K562 (cell line): ENCODE results near the gene SHISA7. TPM values are rescaled to one million over a fixed set of nuclear protein-coding genes. Genes with fewer than 3 reads are reported as not detected.

ENCODE experiments used
- CREB1 ChIP-seq, 2 experiments: sonication (generic) in 1 of 2; formaldehyde crosslinking in 1 of 2; IDR thresholded peaks; 2 replicates each; pipeline versions ENCODE4 v1.6.1 to v1.8.0; 2012 to 2022; ENCODE audit warnings: inconsistent platforms in 1 of 2, mild to moderate bottlenecking in 1 of 2, missing genetic modification reagents in 1 of 2, moderate library complexity in 1 of 2
- ETV6 ChIP-seq, 3 experiments: fragments of 150-350 bp in 1 of 3; sonication (generic) in 1 of 3; formaldehyde crosslinking in 1 of 3; IDR thresholded peaks; 2 replicates each; pipeline versions ENCODE4 v1.6.1 to v1.8.0; 2014 to 2022; ENCODE audit warnings: borderline replicate concordance in 2 of 3, low read depth in 2 of 3, antibody characterized with exemption in 1 of 3, low read length in 1 of 3, mild to moderate bottlenecking in 1 of 3, missing genetic modification reagents in 1 of 3
- FOXJ3 ChIP-seq: sonication (generic); formaldehyde crosslinking; IDR thresholded peaks from 2 replicates; pipeline ENCODE4 v1.4.0; 2020; ENCODE audit warnings: mild to moderate bottlenecking, missing genetic modification reagents
- JUNB ChIP-seq: fragments of 450-650 bp; formaldehyde crosslinking; conservative IDR thresholded peaks from 2 replicates; pipeline ENCODE4 v1.4.0; 2020; ENCODE audit warnings: mild to moderate bottlenecking
- MITF ChIP-seq: IDR thresholded peaks from 2 replicates; pipeline ENCODE4 v1.6.1; 2014; ENCODE audit warnings: antibody characterized with exemption
- NFRKB ChIP-seq: fragments of 450-650 bp; IDR thresholded peaks from 2 replicates; pipeline ENCODE4 v1.6.1; 2016; ENCODE audit warnings: low read depth
- NKRF ChIP-seq: fragments of 450-650 bp; IDR thresholded peaks from 2 replicates; pipeline ENCODE4 v1.6.1; 2016; ENCODE audit warnings: borderline replicate concordance
- PRMT5 ChIP-seq: sonication (generic); formaldehyde crosslinking; IDR thresholded peaks from 2 replicates; pipeline ENCODE4 v1.5.0; 2020; ENCODE audit warnings: missing genetic modification reagents
- PRPF4 ChIP-seq: fragments of 200-400 bp; formaldehyde crosslinking; IDR thresholded peaks from one replicate; pipeline ENCODE4 v1.6.1; 2017; ENCODE audit warnings: low read length, low read depth, mild to moderate bottlenecking; ENCODE audit not compliant: insufficient read depth, poor library complexity, severe bottlenecking
- TBP ChIP-seq: optimal IDR thresholded peaks from 2 replicates; pipeline ENCODE3; 2011; ENCODE audit warnings: low read depth, low read length, improper control_type of control experiment
- ZBTB2 ChIP-seq: fragments of 450-650 bp; IDR thresholded peaks from 2 replicates; pipeline ENCODE4 v1.6.1; 2016; ENCODE audit warnings: antibody characterized with exemption
- ZBTB33 ChIP-seq: sonication (generic); formaldehyde crosslinking; IDR thresholded peaks from 2 replicates; pipeline ENCODE4 v1.8.1; 2023; ENCODE audit warnings: mild to moderate bottlenecking, missing genetic modification reagents
- ZNF41 ChIP-seq: fragments of 250-450 bp; sonication (Bioruptor Pico); conservative IDR thresholded peaks from 2 replicates; pipeline ENCODE4 v1.4.0; 2020; ENCODE audit warnings: mild to moderate bottlenecking
- ZNF561 ChIP-seq: fragments of 450-650 bp; formaldehyde crosslinking; conservative IDR thresholded peaks from 2 replicates; pipeline ENCODE4 v1.4.0; 2020; ENCODE audit warnings: mild to moderate bottlenecking, moderate library complexity
- ZSCAN32 ChIP-seq: fragments of 450-650 bp; formaldehyde crosslinking; IDR thresholded peaks from 2 replicates; pipeline ENCODE4 v1.4.0; 2020; ENCODE audit warnings: mild to moderate bottlenecking, moderate library complexity
- polyA plus RNA-seq, 8 experiments: library from polyadenylated mRNA; depleted of rRNA in 4 of 8; stranded (reverse) in 5 of 8; unstranded in 3 of 8; fragments of >200 nt; fragmentation: Nextera tagmentation in 2 of 8; fragmentation: Illumina TruSeq in 1 of 8; extraction: Ambion mirVana in 2 of 8; extraction: Trizol in 1 of 8; gene quantifications; 2 replicates each; pipeline versions ENCODE4 v1.2.1 to v1.2.3, GENCODE V29; 2011 to 2014; ENCODE audit warnings: inconsistent platforms in 1 of 8, missing spikeins in 1 of 8
- total RNA-seq, 7 experiments: library from RNA; depleted of rRNA in 6 of 7; stranded (reverse); fragments of >200 nt in 6 of 7; fragmentation: Illumina TruSeq in 2 of 7; extraction: Trizol in 2 of 7; gene quantifications; 2 replicates each; pipeline versions ENCODE4 v1.2.1 to v1.2.3, GENCODE V29; 2011 to 2021; ENCODE audit warnings: low replicate concordance in 1 of 7
- TF ChIP-seq, protein P1 (sequence below), 2 experiments: fragments of 150-350 bp in 1 of 2; IDR thresholded peaks; 2 replicates each; pipeline ENCODE4 v1.6.1; 2012 to 2016; ENCODE audit warnings: low read depth in 2 of 2, low read length in 2 of 2, mild to moderate bottlenecking in 1 of 2, moderate library complexity in 1 of 2

SHISA7 gene
- total and polyA plus RNA-seq, 9 of the 15 experiments (the other 6 are each of a cell fraction or from before 2014, with no cell fraction given), result 0.01 to 0.40 (median 0.07) TPM

DNA sequence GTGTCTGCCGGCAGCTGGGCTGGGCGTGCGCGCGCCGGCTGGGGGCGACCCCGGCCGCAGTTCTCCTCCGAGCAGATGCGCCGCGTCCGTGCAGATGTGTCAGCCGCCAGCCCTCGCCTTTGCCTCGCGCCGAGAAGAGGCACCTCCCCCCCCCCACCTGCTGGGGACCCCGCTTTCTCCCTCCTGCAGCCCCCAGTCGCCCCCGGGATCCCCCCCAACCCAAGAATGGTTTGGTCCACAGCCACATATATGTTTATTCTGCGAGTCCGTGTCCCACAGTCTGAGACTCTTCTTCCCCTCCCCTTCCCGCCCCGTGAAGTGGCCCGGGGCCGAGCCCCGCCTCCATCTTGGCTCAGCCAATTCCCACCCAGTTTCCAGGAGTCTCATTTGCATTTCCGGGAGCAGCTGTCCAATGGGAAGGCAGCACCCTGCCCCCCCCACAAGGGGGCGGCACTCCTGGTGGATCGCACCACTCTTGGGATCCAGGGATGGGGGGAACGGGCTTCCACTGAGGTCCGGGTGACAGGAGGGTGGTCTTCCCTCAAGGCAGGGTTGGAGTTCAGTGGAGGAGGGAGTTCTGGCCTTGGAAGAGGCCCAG lies 9.7 kb upstream of the SHISA7 start (continued):
- TF ChIP-seq NKRF, result no peak
- TF ChIP-seq ZNF561 (CRISPR knock-in tag), result no peak
- TF ChIP-seq ZNF41 (CRISPR knock-in tag), result no peak
- no peak for TF ChIP-seq PRMT5 (CRISPR knock-in tag)
- TF ChIP-seq JUNB (CRISPR knock-in tag), result no peak
- TF ChIP-seq TBP, result peak; percentile 13
- TF ChIP-seq ZSCAN32, result no peak
- no peak for TF ChIP-seq MITF
- TF ChIP-seq ZBTB33 (CRISPR knock-in tag), result no peak
- TF ChIP-seq PRPF4, result no peak
- no peak for TF ChIP-seq ETV6 (IDR thresholded peaks at IDR 0.05; ENCODE audit: borderline replicate concordance in 1 of 2, low read depth in 2 of 2, low read length in 1 of 2)
- no peak for TF ChIP-seq ETV6 (CRISPR knock-in tag; IDR thresholded peaks at IDR 0.05; ENCODE audit: borderline replicate concordance)
- no peak for TF ChIP-seq NFRKB
- peak; percentile 41; the same call in 1 of the 2 replicates for TF ChIP-seq CREB1 (IDR thresholded peaks at IDR 0.05)
- TF ChIP-seq CREB1 (CRISPR knock-in tag; IDR thresholded peaks at IDR 0.05), result peak; percentile 37; the same call in 1 of the 2 replicates
- TF ChIP-seq, protein P1, sequence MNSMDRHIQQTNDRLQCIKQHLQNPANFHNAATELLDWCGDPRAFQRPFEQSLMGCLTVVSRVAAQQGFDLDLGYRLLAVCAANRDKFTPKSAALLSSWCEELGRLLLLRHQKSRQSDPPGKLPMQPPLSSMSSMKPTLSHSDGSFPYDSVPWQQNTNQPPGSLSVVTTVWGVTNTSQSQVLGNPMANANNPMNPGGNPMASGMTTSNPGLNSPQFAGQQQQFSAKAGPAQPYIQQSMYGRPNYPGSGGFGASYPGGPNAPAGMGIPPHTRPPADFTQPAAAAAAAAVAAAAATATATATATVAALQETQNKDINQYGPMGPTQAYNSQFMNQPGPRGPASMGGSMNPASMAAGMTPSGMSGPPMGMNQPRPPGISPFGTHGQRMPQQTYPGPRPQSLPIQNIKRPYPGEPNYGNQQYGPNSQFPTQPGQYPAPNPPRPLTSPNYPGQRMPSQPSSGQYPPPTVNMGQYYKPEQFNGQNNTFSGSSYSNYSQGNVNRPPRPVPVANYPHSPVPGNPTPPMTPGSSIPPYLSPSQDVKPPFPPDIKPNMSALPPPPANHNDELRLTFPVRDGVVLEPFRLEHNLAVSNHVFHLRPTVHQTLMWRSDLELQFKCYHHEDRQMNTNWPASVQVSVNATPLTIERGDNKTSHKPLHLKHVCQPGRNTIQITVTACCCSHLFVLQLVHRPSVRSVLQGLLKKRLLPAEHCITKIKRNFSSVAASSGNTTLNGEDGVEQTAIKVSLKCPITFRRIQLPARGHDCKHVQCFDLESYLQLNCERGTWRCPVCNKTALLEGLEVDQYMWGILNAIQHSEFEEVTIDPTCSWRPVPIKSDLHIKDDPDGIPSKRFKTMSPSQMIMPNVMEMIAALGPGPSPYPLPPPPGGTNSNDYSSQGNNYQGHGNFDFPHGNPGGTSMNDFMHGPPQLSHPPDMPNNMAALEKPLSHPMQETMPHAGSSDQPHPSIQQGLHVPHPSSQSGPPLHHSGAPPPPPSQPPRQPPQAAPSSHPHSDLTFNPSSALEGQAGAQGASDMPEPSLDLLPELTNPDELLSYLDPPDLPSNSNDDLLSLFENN (IDR thresholded peaks at IDR 0.05; ENCODE audit: low read depth in 2 of 2, low read length in 2 of 2), result 0 out of 4 replicates have a peak, but pooled peaks of 1 of the 2 experiments have one; percentile 14
- TF ChIP-seq ZBTB2, result no peak
- TF ChIP-seq FOXJ3, result no peak
